PC-9 (cell line): ENCODE results near the gene LNP1.

Experiments
- EZH2 ChIP-seq: fragments of 200-600 bp; sonication (generic); IDR thresholded peaks from 2 replicates; pipeline ENCODE4 v1.8.0; 2017; ENCODE audit warnings: antibody characterized with exemption, low read depth
- TF ChIP-seq, protein P1 (sequence below): fragments of 200-600 bp; sonication (generic); conservative IDR thresholded peaks from 2 replicates; pipeline ENCODE4 v1.6.1; 2017; ENCODE audit warnings: mixed run types, antibody characterized with exemption, mild to moderate bottlenecking, moderate library complexity

DNA sequence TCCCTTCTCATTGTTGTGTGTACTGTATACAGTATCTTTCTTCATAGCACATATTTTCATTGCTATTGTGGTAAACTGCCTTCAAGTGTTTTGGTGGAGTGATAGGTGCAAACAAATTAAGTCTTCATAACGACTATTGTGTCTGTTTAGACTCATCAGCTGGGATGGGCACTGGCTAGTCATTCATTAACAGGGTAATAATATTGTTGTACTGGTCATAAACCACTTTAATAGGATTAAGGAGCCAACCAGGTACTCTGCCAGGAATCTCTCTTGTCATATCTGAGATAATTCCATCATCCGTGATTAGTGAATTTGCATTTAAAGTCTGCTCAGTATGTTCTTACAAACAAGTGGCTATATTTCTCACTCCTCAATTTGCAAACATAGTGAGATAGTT is 80.8 kb downstream of the LNP1 start:
- no peak for TF ChIP-seq EZH2
- TF ChIP-seq, protein P1, sequence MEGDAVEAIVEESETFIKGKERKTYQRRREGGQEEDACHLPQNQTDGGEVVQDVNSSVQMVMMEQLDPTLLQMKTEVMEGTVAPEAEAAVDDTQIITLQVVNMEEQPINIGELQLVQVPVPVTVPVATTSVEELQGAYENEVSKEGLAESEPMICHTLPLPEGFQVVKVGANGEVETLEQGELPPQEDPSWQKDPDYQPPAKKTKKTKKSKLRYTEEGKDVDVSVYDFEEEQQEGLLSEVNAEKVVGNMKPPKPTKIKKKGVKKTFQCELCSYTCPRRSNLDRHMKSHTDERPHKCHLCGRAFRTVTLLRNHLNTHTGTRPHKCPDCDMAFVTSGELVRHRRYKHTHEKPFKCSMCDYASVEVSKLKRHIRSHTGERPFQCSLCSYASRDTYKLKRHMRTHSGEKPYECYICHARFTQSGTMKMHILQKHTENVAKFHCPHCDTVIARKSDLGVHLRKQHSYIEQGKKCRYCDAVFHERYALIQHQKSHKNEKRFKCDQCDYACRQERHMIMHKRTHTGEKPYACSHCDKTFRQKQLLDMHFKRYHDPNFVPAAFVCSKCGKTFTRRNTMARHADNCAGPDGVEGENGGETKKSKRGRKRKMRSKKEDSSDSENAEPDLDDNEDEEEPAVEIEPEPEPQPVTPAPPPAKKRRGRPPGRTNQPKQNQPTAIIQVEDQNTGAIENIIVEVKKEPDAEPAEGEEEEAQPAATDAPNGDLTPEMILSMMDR = no peak
